A673 (cell line): ENCODE data around the gene SHISA7.

ENCODE experiments used
- EZH2 ChIP-seq: fragments of 200-600 bp; sonication (generic); IDR thresholded peaks from 2 replicates; pipeline ENCODE4 v1.6.1; 2017; ENCODE audit warnings: borderline replicate concordance, low read depth, mild to moderate bottlenecking, mixed read lengths, antibody characterized with exemption, low read length; ENCODE audit not compliant: poor library complexity, severe bottlenecking
- TF ChIP-seq, protein P1 (sequence below): fragments of 300-800, 200-600 bp; sonication (generic); conservative IDR thresholded peaks from 2 replicates; pipeline ENCODE4 v1.5.1; 2017; ENCODE audit warnings: low read depth, mild to moderate bottlenecking, antibody characterized with exemption, low read length, moderate library complexity, mixed read lengths

DNA sequence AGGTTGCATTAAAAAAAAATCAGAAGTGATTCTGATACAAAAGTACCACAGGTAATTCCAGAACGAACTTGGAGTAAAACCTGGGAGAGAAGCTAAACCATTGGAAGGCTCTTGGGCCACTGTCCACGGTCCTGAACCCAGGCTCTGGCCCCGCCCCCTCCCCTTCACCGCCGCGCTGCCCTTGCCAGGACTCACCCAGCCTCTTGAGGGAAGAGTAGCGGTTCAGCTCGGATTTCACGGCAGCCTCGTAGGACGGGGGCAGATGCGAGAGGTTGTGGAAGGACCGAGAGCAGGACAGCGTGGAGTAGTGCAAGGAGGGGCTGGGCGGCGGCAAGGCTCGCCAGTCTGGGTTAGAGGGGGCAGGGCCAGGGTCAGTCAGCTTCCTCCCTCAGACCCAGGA is 5.7 kb downstream of the SHISA7 start:
- TF ChIP-seq EZH2, result no peak
- TF ChIP-seq, protein P1, sequence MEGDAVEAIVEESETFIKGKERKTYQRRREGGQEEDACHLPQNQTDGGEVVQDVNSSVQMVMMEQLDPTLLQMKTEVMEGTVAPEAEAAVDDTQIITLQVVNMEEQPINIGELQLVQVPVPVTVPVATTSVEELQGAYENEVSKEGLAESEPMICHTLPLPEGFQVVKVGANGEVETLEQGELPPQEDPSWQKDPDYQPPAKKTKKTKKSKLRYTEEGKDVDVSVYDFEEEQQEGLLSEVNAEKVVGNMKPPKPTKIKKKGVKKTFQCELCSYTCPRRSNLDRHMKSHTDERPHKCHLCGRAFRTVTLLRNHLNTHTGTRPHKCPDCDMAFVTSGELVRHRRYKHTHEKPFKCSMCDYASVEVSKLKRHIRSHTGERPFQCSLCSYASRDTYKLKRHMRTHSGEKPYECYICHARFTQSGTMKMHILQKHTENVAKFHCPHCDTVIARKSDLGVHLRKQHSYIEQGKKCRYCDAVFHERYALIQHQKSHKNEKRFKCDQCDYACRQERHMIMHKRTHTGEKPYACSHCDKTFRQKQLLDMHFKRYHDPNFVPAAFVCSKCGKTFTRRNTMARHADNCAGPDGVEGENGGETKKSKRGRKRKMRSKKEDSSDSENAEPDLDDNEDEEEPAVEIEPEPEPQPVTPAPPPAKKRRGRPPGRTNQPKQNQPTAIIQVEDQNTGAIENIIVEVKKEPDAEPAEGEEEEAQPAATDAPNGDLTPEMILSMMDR, result no peak
